ENCODE data around the gene TIAM2.
A peak's percentile ranks its signal among the peaks of the same experiment; 100 is the strongest.

Gene TIAM2

GRCh38 chr6:155061381-155061780, 66.3 kb downstream of the TIAM2 start:
- DNase-seq (ENCODE audit: low read depth in 2 of 2): no peak

- no peak for DNase-seq (ENCODE audit: low read depth in 2 of 2)
These were observed 67.8 kb downstream of the TIAM2 start for GRCh38 chr6:155062866-155063341.

GRCh38 chr6:155064303-155064702, 69.2 kb downstream of the TIAM2 start:
- no peak for DNase-seq (ENCODE audit: low read depth in 2 of 2)

GRCh38 chr6:155066361-155066760, 71.2 kb downstream of the TIAM2 start:
- DNase-seq (ENCODE audit: low read depth in 2 of 2): no peak

- no peak for DNase-seq (ENCODE audit: low read depth in 2 of 2)
These were observed 72.0 kb downstream of the TIAM2 start for GRCh38 chr6:155066921-155067680.

GRCh38 chr6:155067956-155068615, 73.0 kb downstream of the TIAM2 start:
- no peak for DNase-seq (ENCODE audit: low read depth in 2 of 2)

- DNase-seq (ENCODE audit: low read depth in 2 of 2): no peak
These were observed 74.4 kb downstream of the TIAM2 start for GRCh38 chr6:155069543-155069942.

- DNase-seq (ENCODE audit: low read depth in 2 of 2): no peak
These were observed 81.0 kb downstream of the TIAM2 start for GRCh38 chr6:155075930-155076695.

- DNase-seq (ENCODE audit: low read depth in 2 of 2): no peak
These were observed 82.2 kb downstream of the TIAM2 start for GRCh38 chr6:155077331-155077730.

- no peak for DNase-seq (ENCODE audit: low read depth in 2 of 2)
These were observed 82.7 kb downstream of the TIAM2 start for GRCh38 chr6:155077784-155078183.

GRCh38 chr6:155078331-155078745, 83.2 kb downstream of the TIAM2 start:
- no peak for DNase-seq (ENCODE audit: low read depth in 2 of 2)

- peak in 1 of 2 donors; percentile 16 for DNase-seq (ENCODE audit: low read depth in 2 of 2)
These were observed 84.9 kb downstream of the TIAM2 start for GRCh38 chr6:155079985-155080452.

- DNase-seq (ENCODE audit: low read depth in 2 of 2): no peak
These were observed 86.0 kb downstream of the TIAM2 start for GRCh38 chr6:155080881-155081845.

GRCh38 chr6:155084431-155085123, 89.5 kb downstream of the TIAM2 start:
- DNase-seq (ENCODE audit: low read depth in 2 of 2): no peak

GRCh38 chr6:155085582-155086257, 90.6 kb downstream of the TIAM2 start:
- no peak for DNase-seq (ENCODE audit: low read depth in 2 of 2)

GRCh38 chr6:155088856-155089255, 93.7 kb downstream of the TIAM2 start:
- DNase-seq (ENCODE audit: low read depth in 2 of 2): no peak

- DNase-seq (ENCODE audit: low read depth in 2 of 2): no peak
These were observed 94.6 kb downstream of the TIAM2 start for GRCh38 chr6:155089746-155090145.

- no peak for DNase-seq (ENCODE audit: low read depth in 2 of 2)
These were observed 95.1 kb downstream of the TIAM2 start for GRCh38 chr6:155090166-155090565.

- DNase-seq (ENCODE audit: low read depth in 2 of 2): no peak
These were observed 96.6 kb downstream of the TIAM2 start for GRCh38 chr6:155091756-155092155.

- DNase-seq (ENCODE audit: low read depth in 2 of 2): peak in 1 of 2 donors; percentile 5
These were observed 98.3 kb downstream of the TIAM2 start for GRCh38 chr6:155093430-155093829.
